SK-N-SH (cell line): ENCODE data around the gene CBX7. TPM values are rescaled to one million over a fixed set of nuclear protein-coding genes. Genes with fewer than 3 reads are reported as not detected.

ENCODE experiments used
- CTCF ChIA-PET: fragments of 300-600, 350-600 bp; formaldehyde crosslinking; extraction: SDS; loops from one replicate; lab custom pipeline; 2021; lab: Yijun Ruan, JAX
- POLR2A ChIA-PET: fragments of 350-600 bp; sonication (Branson Sonifier 250); formaldehyde crosslinking; extraction: SDS; loops from one replicate; lab custom pipeline; 2020; ENCODE audit warnings: antibody characterized with exemption, inconsistent platforms; lab: Yijun Ruan, JAX
- DNase-seq: peaks from one replicate; pipeline ENCODE4 v3.0.0; 2012
- H2AFZ ChIP-seq: fragments of 200-600 bp; sonication (generic); 2 replicates; pipeline ENCODE4 v1.8.1; 2016; ENCODE audit warnings: antibody characterized with exemption, mild to moderate bottlenecking, low read depth
- H3F3A ChIP-seq: fragments of 200-600 bp; sonication (generic); replicated peaks from 2 replicates; pipeline ENCODE3; 2016; ENCODE audit warnings: antibody characterized with exemption, mild to moderate bottlenecking; ENCODE audit not compliant: insufficient read depth
- H3K27ac ChIP-seq, 2 experiments: fragments of 200-500 bp in 1 of 2; fragments of 200-600 bp in 1 of 2; sonication (Bioruptor generic) in 1 of 2; sonication (generic), shearing (Covaris generic) in 1 of 2; 2 replicates each; pipeline versions ENCODE4 v1.5.1 to v1.6.1; 2014 to 2016; ENCODE audit warnings: low read depth in 2 of 2, inconsistent platforms in 1 of 2, low read length in 1 of 2, mild to moderate bottlenecking in 1 of 2, mixed read lengths in 1 of 2
- H3K27me3 ChIP-seq: fragments of 200-600 bp; sonication (generic), shearing (Covaris generic); 2 replicates; pipeline ENCODE4 v1.6.1; 2016; ENCODE audit warnings: mixed run types; ENCODE audit not compliant: insufficient read depth
- H3K36me3 ChIP-seq, 2 experiments: fragments of 200-500 bp in 1 of 2; fragments of 200-600 bp in 1 of 2; sonication (Bioruptor generic) in 1 of 2; sonication (generic) in 1 of 2; replicated peaks in 1 of 2; 2 replicates each; pipeline versions ENCODE3 to v1.5.1; 2014 to 2016; ENCODE audit warnings: low read length in 1 of 2, mild to moderate bottlenecking in 1 of 2; ENCODE audit not compliant: insufficient read depth in 2 of 2, control insufficient read depth in 1 of 2
- H3K4me1 ChIP-seq, 2 experiments: fragments of 200-500 bp in 1 of 2; fragments of 200-600 bp in 1 of 2; sonication (Bioruptor generic) in 1 of 2; sonication (generic), shearing (Covaris generic) in 1 of 2; 2 replicates each; pipeline versions ENCODE4 v1.5.1 to v1.6.1; 2014 to 2016; ENCODE audit warnings: low read depth in 1 of 2, low read length in 1 of 2, mixed run types in 1 of 2; ENCODE audit not compliant: insufficient read depth in 2 of 2, control insufficient read depth in 1 of 2
- H3K4me2 ChIP-seq: fragments of 200-600 bp; sonication (generic), shearing (Covaris generic); 2 replicates; pipeline ENCODE4 v1.6.1; 2017; ENCODE audit warnings: mixed run types
- H3K4me3 ChIP-seq, 2 experiments: fragments of 200-500 bp in 1 of 2; fragments of 200-600 bp in 1 of 2; sonication (Bioruptor generic) in 1 of 2; sonication (generic), shearing (Covaris generic) in 1 of 2; 2 replicates each; pipeline versions ENCODE4 v1.5.1 to v1.8.1; 2014 to 2016; ENCODE audit warnings: low read depth in 2 of 2, inconsistent platforms in 1 of 2, low read length in 1 of 2, mild to moderate bottlenecking in 1 of 2, mixed read lengths in 1 of 2, moderate library complexity in 1 of 2
- H3K79me2 ChIP-seq: fragments of 200-600 bp; sonication (generic); 2 replicates; pipeline ENCODE4 v1.8.1; 2017; ENCODE audit warnings: mild to moderate bottlenecking; ENCODE audit not compliant: insufficient read depth
- H3K9ac ChIP-seq: fragments of 200-600 bp; sonication (generic); 2 replicates; pipeline ENCODE4 v1.6.1; 2017; ENCODE audit warnings: mixed run types
- H3K9me2 ChIP-seq: fragments of 200-600 bp; sonication (generic); 2 replicates; pipeline ENCODE4 v1.6.1; 2017; ENCODE audit warnings: mixed run types
- H3K9me3 ChIP-seq: fragments of 200-600 bp; sonication (generic); 2 replicates; pipeline ENCODE4 v1.6.1; 2017; ENCODE audit warnings: mixed run types, mild to moderate bottlenecking, moderate library complexity
- H4K20me1 ChIP-seq: fragments of 200-600 bp; sonication (generic); 2 replicates; pipeline ENCODE4 v1.6.1; 2017; ENCODE audit warnings: mild to moderate bottlenecking, mixed run types; ENCODE audit not compliant: insufficient read depth
- CHD2 ChIP-seq: fragments of 150-350 bp; IDR thresholded peaks from 2 replicates; pipeline ENCODE4 v1.6.1; 2018; ENCODE audit warnings: low read length; ENCODE audit not compliant: partially characterized antibody
- EZH2phosphoT487 ChIP-seq: fragments of 200-600 bp; sonication (generic); IDR thresholded peaks from 2 replicates; pipeline ENCODE4 v1.6.1; 2017; ENCODE audit warnings: low read depth, mixed run types, mild to moderate bottlenecking, antibody characterized with exemption, moderate library complexity, borderline replicate concordance
- MEF2A ChIP-seq: IDR thresholded peaks from 2 replicates; pipeline ENCODE4 v1.4.0; 2012; ENCODE audit warnings: low read depth, borderline replicate concordance
- MXI1 ChIP-seq: IDR thresholded peaks from 2 replicates; pipeline ENCODE4 v1.6.1; 2012; ENCODE audit warnings: mild to moderate bottlenecking, low read depth, low read length, improper control_type of control experiment
- NFIC ChIP-seq: IDR thresholded peaks from 2 replicates; pipeline ENCODE4 v1.4.0; 2012; ENCODE audit warnings: borderline replicate concordance
- NRF1 ChIP-seq: IDR thresholded peaks from 2 replicates; pipeline ENCODE4 v1.6.1; 2012; ENCODE audit warnings: low read depth, mild to moderate bottlenecking, low read length
- POLR2AphosphoS5 ChIP-seq: IDR thresholded peaks from 2 replicates; pipeline ENCODE4 v1.6.1; 2012; ENCODE audit warnings: low read depth, low read length
- RAD21 ChIP-seq: IDR thresholded peaks from 2 replicates; pipeline ENCODE4 v1.6.1; 2012; ENCODE audit warnings: mild to moderate bottlenecking, low read length
- RCOR1 ChIP-seq: fragments of 150-350 bp; IDR thresholded peaks from 2 replicates; pipeline ENCODE4 v1.6.1; 2017; ENCODE audit warnings: antibody characterized with exemption, low read length
- TCF12 ChIP-seq: IDR thresholded peaks from 2 replicates; pipeline ENCODE4 v1.4.0; 2012
- TEAD4 ChIP-seq: IDR thresholded peaks from 2 replicates; pipeline ENCODE4 v1.4.0; 2012; ENCODE audit warnings: mild to moderate bottlenecking, borderline replicate concordance; ENCODE audit not compliant: insufficient read depth
- WGBS: methylation state at CpG from one replicate; pipeline ENCODE4 v1.1.6; 2017; ENCODE audit warnings: low lambda C conversion rate; 5-methylcytosine and 5-hydroxymethylcytosine counted together
- polyA plus RNA-seq, 3 experiments: library from polyadenylated mRNA; depleted of rRNA; stranded (reverse); fragments of >200 nt; gene quantifications; 2 replicates each; pipeline ENCODE4 v1.2.3, GENCODE V29; 2012
- TF ChIP-seq, protein P1 (sequence below): fragments of 150-350 bp; IDR thresholded peaks from 2 replicates; pipeline ENCODE4 v1.6.1; 2016; ENCODE audit warnings: mild to moderate bottlenecking, low read depth, low read length
- TF ChIP-seq, protein P2 (sequence below): IDR thresholded peaks from 2 replicates; pipeline ENCODE4 v1.6.1; 2012; ENCODE audit warnings: mild to moderate bottlenecking, low read depth, low read length, moderate library complexity
- TF ChIP-seq, protein P3 (sequence below): IDR thresholded peaks from 2 replicates; pipeline ENCODE4 v1.4.0; 2012; ENCODE audit warnings: low read depth, borderline replicate concordance
- TF ChIP-seq, protein P4 (sequence below): fragments of 200-600 bp; sonication (generic); IDR thresholded peaks from 2 replicates; pipeline ENCODE4 v1.6.1; 2017; ENCODE audit warnings: antibody characterized with exemption, mild to moderate bottlenecking, moderate library complexity

Gene CBX7
- polyA plus RNA-seq, 1 of the 3 experiments (the other 2 are of a cell fraction), result 2.3 TPM

DNA sequence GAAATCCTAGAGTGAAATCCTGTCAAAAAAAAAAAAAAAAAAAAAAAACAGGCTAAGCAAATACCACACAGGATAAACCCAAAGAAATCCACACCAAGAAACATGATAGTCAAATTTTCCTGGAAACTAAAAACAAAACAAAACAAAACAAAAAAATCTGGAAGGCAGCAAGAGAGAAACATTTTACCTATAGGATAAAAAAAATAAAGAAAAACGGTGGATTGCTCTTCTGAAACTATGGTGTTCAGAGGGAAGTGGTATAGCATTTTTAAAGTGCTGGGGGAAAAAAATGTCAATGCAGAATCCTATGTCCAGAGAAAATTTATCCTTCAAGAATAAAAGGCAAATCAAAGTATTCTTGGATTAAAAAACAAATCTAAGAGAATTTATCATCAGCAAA, 41.6 kb upstream of the CBX7 start:
- H3K9me3 ChIP-seq, result no peaks in the 10 kb centered on the region
- no peaks in the 10 kb centered on the region for H3K27me3 ChIP-seq
- no peak overlapping the region for H2AFZ ChIP-seq
- H3F3A ChIP-seq, result no peaks in the 10 kb centered on the region
- WGBS, result 0% methylated on average over 1 of the region's 1 CpG
- H3K79me2 ChIP-seq, result no peaks in the 10 kb centered on the region
- H3K36me3 ChIP-seq, result no peaks in the 10 kb centered on the region
- no peak overlapping the region for H3K4me3 ChIP-seq
- DNase-seq, result no peak
- CTCF ChIA-PET, result no interaction called here
- H3K9me2 ChIP-seq, result no peaks in the 10 kb centered on the region
- H3K4me1 ChIP-seq, result no peaks in the 10 kb centered on the region
- TF ChIP-seq CHD2, result no peak
- no peak for TF ChIP-seq TEAD4
- no peak for TF ChIP-seq RCOR1
- no peak for TF ChIP-seq POLR2AphosphoS5
- TF ChIP-seq MEF2A, result no peak
- no peak for TF ChIP-seq NRF1
- TF ChIP-seq, protein P1, sequence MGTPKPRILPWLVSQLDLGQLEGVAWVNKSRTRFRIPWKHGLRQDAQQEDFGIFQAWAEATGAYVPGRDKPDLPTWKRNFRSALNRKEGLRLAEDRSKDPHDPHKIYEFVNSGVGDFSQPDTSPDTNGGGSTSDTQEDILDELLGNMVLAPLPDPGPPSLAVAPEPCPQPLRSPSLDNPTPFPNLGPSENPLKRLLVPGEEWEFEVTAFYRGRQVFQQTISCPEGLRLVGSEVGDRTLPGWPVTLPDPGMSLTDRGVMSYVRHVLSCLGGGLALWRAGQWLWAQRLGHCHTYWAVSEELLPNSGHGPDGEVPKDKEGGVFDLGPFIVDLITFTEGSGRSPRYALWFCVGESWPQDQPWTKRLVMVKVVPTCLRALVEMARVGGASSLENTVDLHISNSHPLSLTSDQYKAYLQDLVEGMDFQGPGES, result no peak
- TF ChIP-seq EZH2phosphoT487, result no peak
- no peak for TF ChIP-seq MXI1
- TF ChIP-seq, protein P2, sequence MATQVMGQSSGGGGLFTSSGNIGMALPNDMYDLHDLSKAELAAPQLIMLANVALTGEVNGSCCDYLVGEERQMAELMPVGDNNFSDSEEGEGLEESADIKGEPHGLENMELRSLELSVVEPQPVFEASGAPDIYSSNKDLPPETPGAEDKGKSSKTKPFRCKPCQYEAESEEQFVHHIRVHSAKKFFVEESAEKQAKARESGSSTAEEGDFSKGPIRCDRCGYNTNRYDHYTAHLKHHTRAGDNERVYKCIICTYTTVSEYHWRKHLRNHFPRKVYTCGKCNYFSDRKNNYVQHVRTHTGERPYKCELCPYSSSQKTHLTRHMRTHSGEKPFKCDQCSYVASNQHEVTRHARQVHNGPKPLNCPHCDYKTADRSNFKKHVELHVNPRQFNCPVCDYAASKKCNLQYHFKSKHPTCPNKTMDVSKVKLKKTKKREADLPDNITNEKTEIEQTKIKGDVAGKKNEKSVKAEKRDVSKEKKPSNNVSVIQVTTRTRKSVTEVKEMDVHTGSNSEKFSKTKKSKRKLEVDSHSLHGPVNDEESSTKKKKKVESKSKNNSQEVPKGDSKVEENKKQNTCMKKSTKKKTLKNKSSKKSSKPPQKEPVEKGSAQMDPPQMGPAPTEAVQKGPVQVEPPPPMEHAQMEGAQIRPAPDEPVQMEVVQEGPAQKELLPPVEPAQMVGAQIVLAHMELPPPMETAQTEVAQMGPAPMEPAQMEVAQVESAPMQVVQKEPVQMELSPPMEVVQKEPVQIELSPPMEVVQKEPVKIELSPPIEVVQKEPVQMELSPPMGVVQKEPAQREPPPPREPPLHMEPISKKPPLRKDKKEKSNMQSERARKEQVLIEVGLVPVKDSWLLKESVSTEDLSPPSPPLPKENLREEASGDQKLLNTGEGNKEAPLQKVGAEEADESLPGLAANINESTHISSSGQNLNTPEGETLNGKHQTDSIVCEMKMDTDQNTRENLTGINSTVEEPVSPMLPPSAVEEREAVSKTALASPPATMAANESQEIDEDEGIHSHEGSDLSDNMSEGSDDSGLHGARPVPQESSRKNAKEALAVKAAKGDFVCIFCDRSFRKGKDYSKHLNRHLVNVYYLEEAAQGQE, result no peak
- TF ChIP-seq TCF12, result no peak
- TF ChIP-seq, protein P3, sequence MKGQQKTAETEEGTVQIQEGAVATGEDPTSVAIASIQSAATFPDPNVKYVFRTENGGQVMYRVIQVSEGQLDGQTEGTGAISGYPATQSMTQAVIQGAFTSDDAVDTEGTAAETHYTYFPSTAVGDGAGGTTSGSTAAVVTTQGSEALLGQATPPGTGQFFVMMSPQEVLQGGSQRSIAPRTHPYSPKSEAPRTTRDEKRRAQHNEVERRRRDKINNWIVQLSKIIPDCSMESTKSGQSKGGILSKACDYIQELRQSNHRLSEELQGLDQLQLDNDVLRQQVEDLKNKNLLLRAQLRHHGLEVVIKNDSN, result no peak
- no peak for TF ChIP-seq NFIC
- no peak overlapping the region for H3K9ac ChIP-seq
- POLR2A ChIA-PET, result no interaction called here
- no peaks in the 10 kb centered on the region for H4K20me1 ChIP-seq
- no peak overlapping the region for H3K27ac ChIP-seq
- no peak overlapping the region for H3K4me2 ChIP-seq

DNA sequence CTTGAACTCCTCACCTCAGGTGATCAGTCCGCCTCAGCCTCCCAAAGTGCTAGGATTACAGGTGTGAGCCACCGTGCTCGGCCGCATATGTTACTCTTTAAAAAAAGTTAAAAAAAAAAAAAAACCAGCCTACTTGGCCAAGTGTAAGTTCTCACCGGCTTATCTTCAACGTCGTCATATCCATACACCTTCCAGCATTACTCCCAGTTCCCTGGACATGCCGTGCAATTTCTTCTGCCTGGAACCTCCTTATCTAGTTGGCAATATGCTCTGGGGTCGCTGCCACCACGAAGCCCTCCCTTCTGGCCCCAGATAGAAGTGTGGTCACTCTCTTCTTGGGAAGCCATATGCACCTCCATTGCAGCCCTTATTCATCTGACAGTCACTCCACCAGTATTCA, 36.3 kb upstream of the CBX7 start:
- H3K36me3 ChIP-seq, result no peaks in the 10 kb centered on the region
- no peak for TF ChIP-seq MEF2A
- no peak for TF ChIP-seq RAD21
- TF ChIP-seq, protein P4, sequence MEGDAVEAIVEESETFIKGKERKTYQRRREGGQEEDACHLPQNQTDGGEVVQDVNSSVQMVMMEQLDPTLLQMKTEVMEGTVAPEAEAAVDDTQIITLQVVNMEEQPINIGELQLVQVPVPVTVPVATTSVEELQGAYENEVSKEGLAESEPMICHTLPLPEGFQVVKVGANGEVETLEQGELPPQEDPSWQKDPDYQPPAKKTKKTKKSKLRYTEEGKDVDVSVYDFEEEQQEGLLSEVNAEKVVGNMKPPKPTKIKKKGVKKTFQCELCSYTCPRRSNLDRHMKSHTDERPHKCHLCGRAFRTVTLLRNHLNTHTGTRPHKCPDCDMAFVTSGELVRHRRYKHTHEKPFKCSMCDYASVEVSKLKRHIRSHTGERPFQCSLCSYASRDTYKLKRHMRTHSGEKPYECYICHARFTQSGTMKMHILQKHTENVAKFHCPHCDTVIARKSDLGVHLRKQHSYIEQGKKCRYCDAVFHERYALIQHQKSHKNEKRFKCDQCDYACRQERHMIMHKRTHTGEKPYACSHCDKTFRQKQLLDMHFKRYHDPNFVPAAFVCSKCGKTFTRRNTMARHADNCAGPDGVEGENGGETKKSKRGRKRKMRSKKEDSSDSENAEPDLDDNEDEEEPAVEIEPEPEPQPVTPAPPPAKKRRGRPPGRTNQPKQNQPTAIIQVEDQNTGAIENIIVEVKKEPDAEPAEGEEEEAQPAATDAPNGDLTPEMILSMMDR, result no peak
- TF ChIP-seq EZH2phosphoT487, result no peak
- TF ChIP-seq, protein P3, result no peak
- no peaks in the 10 kb centered on the region for H3K79me2 ChIP-seq
- no peaks in the 10 kb centered on the region for H3F3A ChIP-seq
- no peak overlapping the region for H2AFZ ChIP-seq
- DNase-seq, result no peak
- no peak overlapping the region for H3K4me3 ChIP-seq
- no peak overlapping the region for H3K9ac ChIP-seq
- WGBS, result 75% methylated on average over 10 of the region's 10 CpGs
- peaks cover 0 to 11% of the 10 kb centered on the region in 2 experiments; a peak in 1 of 4 replicates for H3K4me1 ChIP-seq
- POLR2A ChIA-PET, result no interaction called here
- H3K4me2 ChIP-seq, result no peak overlapping the region
- H3K9me2 ChIP-seq, result no peaks in the 10 kb centered on the region
- no peaks in the 10 kb centered on the region for H3K9me3 ChIP-seq
- CTCF ChIA-PET, result no interaction called here
- no peaks in the 10 kb centered on the region for H4K20me1 ChIP-seq
- H3K27ac ChIP-seq, result no peak overlapping the region
- H3K27me3 ChIP-seq, result no peaks in the 10 kb centered on the region
